SK-N-SH treated with all-trans-retinoic acid at 6 μM for 48 hours (cell line): ENCODE data around the gene SESN3.

Experiments
- ATAC-seq: fragments of 200-7000 bp; cut with Tn5 transposase; 3 replicates; pipeline ENCODE4 v1.9.1; 2020; ENCODE audit warnings: mild to moderate bottlenecking, moderate library complexity
- ARNTL ChIP-seq: fragments of 450-650 bp; formaldehyde crosslinking; IDR thresholded peaks from 2 replicates; pipeline ENCODE4 v1.5.0; 2020; ENCODE audit warnings: low read depth, mild to moderate bottlenecking, moderate library complexity, borderline replicate concordance
- BACH2 ChIP-seq: fragments of 250-450 bp; sonication (Bioruptor Pico); IDR thresholded peaks from 2 replicates; pipeline ENCODE4 v1.9.0; 2021; ENCODE audit warnings: mild to moderate bottlenecking, borderline replicate concordance
- CSDC2 ChIP-seq: fragments of 250-450 bp; sonication (Bioruptor Pico); IDR thresholded peaks from 2 replicates; pipeline ENCODE4 v1.5.0; 2020; ENCODE audit warnings: mild to moderate bottlenecking, moderate library complexity
- ESRRG ChIP-seq: fragments of 250-450 bp; sonication (Bioruptor Pico); IDR thresholded peaks from 2 replicates; pipeline ENCODE4 v1.6.1; 2021; ENCODE audit warnings: mild to moderate bottlenecking
- GLIS3 ChIP-seq: fragments of 250-450 bp; sonication (Bioruptor Pico); IDR thresholded peaks from 2 replicates; pipeline ENCODE4 v1.5.0; 2020; ENCODE audit warnings: mild to moderate bottlenecking, moderate library complexity
- ISL1 ChIP-seq: fragments of 250-450 bp; sonication (Bioruptor Pico); IDR thresholded peaks from 2 replicates; pipeline ENCODE4 v2.1.2; 2022; ENCODE audit warnings: mild to moderate bottlenecking, moderate library complexity
- PPARA ChIP-seq: fragments of 250-450 bp; sonication (Bioruptor Pico); IDR thresholded peaks from 2 replicates; pipeline ENCODE4 v1.5.0; 2020; ENCODE audit warnings: mild to moderate bottlenecking, borderline replicate concordance
- RARB ChIP-seq: fragments of 250-450 bp; sonication (Bioruptor Pico); IDR thresholded peaks from 2 replicates; pipeline ENCODE4 v1.8.0; 2021; ENCODE audit warnings: mild to moderate bottlenecking, moderate library complexity
- SNAI2 ChIP-seq: fragments of 250-450 bp; sonication (Bioruptor Pico); IDR thresholded peaks from 2 replicates; pipeline ENCODE4 v1.5.0; 2020; ENCODE audit warnings: mild to moderate bottlenecking, moderate library complexity
- TCF4 ChIP-seq: fragments of 250-450 bp; sonication (Bioruptor Pico); IDR thresholded peaks from 2 replicates; pipeline ENCODE4 v1.8.0; 2021; ENCODE audit warnings: mild to moderate bottlenecking, moderate library complexity, borderline replicate concordance
- TOX ChIP-seq: fragments of 250-450 bp; sonication (Bioruptor Pico); IDR thresholded peaks from 2 replicates; pipeline ENCODE4 v1.8.0; 2021; ENCODE audit warnings: mild to moderate bottlenecking, moderate library complexity, borderline replicate concordance
- ZC3H10 ChIP-seq: fragments of 250-450 bp; sonication (Bioruptor Pico); IDR thresholded peaks from 2 replicates; pipeline ENCODE4 v1.5.1; 2021; ENCODE audit warnings: mild to moderate bottlenecking, moderate library complexity
- ZFP3 ChIP-seq: fragments of 250-450 bp; sonication (Bioruptor Pico); IDR thresholded peaks from 2 replicates; pipeline ENCODE4 v1.5.0; 2020; ENCODE audit warnings: mild to moderate bottlenecking, moderate library complexity
- ZFP30 ChIP-seq: fragments of 450-650 bp; formaldehyde crosslinking; IDR thresholded peaks from 2 replicates; pipeline ENCODE4 v1.5.0; 2022; ENCODE audit warnings: mild to moderate bottlenecking, moderate library complexity
- ZNF565 ChIP-seq: fragments of 450-650 bp; formaldehyde crosslinking; conservative IDR thresholded peaks from 2 replicates; pipeline ENCODE4 v1.5.0; 2020; ENCODE audit warnings: low read depth, mild to moderate bottlenecking, moderate library complexity
- ZNF70 ChIP-seq: fragments of 450-650 bp; formaldehyde crosslinking; IDR thresholded peaks from 2 replicates; pipeline ENCODE4 v1.5.0; 2020; ENCODE audit warnings: mild to moderate bottlenecking, moderate library complexity
- TF ChIP-seq, protein P1 (sequence below): fragments of 250-450 bp; sonication (Bioruptor Pico); IDR thresholded peaks from 2 replicates; pipeline ENCODE4 v1.8.0; 2020; ENCODE audit warnings: mild to moderate bottlenecking, moderate library complexity, borderline replicate concordance
- TF ChIP-seq, protein P2 (sequence below): fragments of 250-450 bp; sonication (Bioruptor Pico); IDR thresholded peaks from 2 replicates; pipeline ENCODE4 v1.5.1; 2020; ENCODE audit warnings: low read depth, mild to moderate bottlenecking, moderate library complexity
- TF ChIP-seq, protein P3 (sequence below): fragments of 250-450 bp; sonication (Bioruptor Pico); IDR thresholded peaks from 2 replicates; pipeline ENCODE4 v1.8.0; 2021; ENCODE audit warnings: low read depth, mild to moderate bottlenecking, moderate library complexity, borderline replicate concordance
- TF ChIP-seq, protein P4 (sequence below): fragments of 250-450 bp; sonication (Bioruptor Pico); IDR thresholded peaks from 2 replicates; pipeline ENCODE4 v1.5.1; 2021; ENCODE audit warnings: mild to moderate bottlenecking, moderate library complexity
- TF ChIP-seq, protein P5 (sequence below): fragments of 250-450 bp; sonication (Bioruptor Pico); IDR thresholded peaks from 2 replicates; pipeline ENCODE4 v1.5.0; 2020; ENCODE audit warnings: mild to moderate bottlenecking, moderate library complexity

SESN3 gene

DNA sequence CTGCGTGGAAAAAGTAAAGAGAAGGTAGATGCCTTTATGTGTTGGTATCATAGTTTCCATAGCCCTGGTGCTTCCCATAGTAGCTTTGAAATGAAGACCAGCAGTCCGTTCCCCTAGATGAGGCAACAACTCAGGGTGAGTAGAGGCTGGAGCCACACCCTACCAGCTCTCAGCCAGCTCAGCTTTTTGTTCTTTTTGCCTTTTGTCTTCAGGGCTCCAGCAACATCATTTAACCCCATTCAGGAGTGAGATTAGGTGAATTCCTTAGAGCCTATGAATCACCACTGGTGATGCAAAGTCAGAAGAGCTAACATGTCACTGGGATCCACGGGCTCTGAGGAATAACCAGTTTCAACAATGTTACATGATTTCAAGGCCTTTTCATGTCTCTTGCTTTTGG lies 14.0 kb upstream of the SESN3 start (continued):
- no peak for TF ChIP-seq ZFP3 (CRISPR knock-in tag)

DNA sequence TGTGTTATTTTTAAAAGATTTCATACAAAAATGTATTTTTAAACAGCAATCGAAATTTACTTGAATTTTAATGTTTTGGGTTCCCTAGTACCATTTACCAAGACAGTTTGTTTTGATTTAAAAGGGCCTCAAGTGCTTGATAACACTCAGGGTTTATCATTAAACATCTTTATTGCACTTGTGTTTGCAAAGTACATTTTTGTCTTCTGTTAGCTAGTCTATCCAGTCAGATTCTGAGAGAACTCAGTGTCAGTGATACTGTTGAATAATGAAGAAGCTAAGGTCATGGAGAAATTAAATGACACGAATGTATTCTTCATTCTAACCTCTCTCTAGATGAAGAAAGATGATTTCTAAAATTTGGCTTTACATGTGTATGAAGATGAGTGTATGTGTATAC lies 12.7 kb upstream of the SESN3 start:
- TF ChIP-seq TCF4 (no peak), ZFP3 (CRISPR knock-in tag) (no peak), ARNTL (CRISPR knock-in tag) (no peak), ESRRG (CRISPR knock-in tag) (no peak), SNAI2 (CRISPR knock-in tag) (no peak), ZNF70 (CRISPR knock-in tag) (no peak), GLIS3 (CRISPR knock-in tag) (no peak), ISL1 (no peak), BACH2 (no peak), ZC3H10 (no peak), TOX (CRISPR knock-in tag) (no peak), CSDC2 (CRISPR knock-in tag) (no peak), ZNF565 (CRISPR knock-in tag) (no peak), ZFP30 (CRISPR knock-in tag) (no peak), PPARA (CRISPR knock-in tag) (no peak)
- TF ChIP-seq, protein P1, sequence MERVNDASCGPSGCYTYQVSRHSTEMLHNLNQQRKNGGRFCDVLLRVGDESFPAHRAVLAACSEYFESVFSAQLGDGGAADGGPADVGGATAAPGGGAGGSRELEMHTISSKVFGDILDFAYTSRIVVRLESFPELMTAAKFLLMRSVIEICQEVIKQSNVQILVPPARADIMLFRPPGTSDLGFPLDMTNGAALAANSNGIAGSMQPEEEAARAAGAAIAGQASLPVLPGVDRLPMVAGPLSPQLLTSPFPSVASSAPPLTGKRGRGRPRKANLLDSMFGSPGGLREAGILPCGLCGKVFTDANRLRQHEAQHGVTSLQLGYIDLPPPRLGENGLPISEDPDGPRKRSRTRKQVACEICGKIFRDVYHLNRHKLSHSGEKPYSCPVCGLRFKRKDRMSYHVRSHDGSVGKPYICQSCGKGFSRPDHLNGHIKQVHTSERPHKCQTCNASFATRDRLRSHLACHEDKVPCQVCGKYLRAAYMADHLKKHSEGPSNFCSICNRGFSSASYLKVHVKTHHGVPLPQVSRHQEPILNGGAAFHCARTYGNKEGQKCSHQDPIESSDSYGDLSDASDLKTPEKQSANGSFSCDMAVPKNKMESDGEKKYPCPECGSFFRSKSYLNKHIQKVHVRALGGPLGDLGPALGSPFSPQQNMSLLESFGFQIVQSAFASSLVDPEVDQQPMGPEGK (CRISPR knock-in tag), result no peak
- TF ChIP-seq, protein P2, sequence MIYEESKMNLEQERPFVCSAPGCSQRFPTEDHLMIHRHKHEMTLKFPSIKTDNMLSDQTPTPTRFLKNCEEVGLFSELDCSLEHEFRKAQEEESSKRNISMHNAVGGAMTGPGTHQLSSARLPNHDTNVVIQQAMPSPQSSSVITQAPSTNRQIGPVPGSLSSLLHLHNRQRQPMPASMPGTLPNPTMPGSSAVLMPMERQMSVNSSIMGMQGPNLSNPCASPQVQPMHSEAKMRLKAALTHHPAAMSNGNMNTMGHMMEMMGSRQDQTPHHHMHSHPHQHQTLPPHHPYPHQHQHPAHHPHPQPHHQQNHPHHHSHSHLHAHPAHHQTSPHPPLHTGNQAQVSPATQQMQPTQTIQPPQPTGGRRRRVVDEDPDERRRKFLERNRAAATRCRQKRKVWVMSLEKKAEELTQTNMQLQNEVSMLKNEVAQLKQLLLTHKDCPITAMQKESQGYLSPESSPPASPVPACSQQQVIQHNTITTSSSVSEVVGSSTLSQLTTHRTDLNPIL (CRISPR knock-in tag), result no peak
- TF ChIP-seq, protein P3, sequence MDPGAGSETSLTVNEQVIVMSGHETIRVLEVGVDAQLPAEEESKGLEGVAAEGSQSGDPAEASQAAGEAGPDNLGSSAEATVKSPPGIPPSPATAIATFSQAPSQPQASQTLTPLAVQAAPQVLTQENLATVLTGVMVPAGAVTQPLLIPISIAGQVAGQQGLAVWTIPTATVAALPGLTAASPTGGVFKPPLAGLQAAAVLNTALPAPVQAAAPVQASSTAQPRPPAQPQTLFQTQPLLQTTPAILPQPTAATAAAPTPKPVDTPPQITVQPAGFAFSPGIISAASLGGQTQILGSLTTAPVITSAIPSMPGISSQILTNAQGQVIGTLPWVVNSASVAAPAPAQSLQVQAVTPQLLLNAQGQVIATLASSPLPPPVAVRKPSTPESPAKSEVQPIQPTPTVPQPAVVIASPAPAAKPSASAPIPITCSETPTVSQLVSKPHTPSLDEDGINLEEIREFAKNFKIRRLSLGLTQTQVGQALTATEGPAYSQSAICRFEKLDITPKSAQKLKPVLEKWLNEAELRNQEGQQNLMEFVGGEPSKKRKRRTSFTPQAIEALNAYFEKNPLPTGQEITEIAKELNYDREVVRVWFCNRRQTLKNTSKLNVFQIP (CRISPR knock-in tag), result no peak
- TF ChIP-seq, protein P4, sequence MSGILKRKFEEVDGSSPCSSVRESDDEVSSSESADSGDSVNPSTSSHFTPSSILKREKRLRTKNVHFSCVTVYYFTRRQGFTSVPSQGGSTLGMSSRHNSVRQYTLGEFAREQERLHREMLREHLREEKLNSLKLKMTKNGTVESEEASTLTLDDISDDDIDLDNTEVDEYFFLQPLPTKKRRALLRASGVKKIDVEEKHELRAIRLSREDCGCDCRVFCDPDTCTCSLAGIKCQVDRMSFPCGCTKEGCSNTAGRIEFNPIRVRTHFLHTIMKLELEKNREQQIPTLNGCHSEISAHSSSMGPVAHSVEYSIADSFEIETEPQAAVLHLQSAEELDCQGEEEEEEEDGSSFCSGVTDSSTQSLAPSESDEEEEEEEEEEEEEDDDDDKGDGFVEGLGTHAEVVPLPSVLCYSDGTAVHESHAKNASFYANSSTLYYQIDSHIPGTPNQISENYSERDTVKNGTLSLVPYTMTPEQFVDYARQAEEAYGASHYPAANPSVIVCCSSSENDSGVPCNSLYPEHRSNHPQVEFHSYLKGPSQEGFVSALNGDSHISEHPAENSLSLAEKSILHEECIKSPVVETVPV (CRISPR knock-in tag), result no peak
- TF ChIP-seq, protein P5, sequence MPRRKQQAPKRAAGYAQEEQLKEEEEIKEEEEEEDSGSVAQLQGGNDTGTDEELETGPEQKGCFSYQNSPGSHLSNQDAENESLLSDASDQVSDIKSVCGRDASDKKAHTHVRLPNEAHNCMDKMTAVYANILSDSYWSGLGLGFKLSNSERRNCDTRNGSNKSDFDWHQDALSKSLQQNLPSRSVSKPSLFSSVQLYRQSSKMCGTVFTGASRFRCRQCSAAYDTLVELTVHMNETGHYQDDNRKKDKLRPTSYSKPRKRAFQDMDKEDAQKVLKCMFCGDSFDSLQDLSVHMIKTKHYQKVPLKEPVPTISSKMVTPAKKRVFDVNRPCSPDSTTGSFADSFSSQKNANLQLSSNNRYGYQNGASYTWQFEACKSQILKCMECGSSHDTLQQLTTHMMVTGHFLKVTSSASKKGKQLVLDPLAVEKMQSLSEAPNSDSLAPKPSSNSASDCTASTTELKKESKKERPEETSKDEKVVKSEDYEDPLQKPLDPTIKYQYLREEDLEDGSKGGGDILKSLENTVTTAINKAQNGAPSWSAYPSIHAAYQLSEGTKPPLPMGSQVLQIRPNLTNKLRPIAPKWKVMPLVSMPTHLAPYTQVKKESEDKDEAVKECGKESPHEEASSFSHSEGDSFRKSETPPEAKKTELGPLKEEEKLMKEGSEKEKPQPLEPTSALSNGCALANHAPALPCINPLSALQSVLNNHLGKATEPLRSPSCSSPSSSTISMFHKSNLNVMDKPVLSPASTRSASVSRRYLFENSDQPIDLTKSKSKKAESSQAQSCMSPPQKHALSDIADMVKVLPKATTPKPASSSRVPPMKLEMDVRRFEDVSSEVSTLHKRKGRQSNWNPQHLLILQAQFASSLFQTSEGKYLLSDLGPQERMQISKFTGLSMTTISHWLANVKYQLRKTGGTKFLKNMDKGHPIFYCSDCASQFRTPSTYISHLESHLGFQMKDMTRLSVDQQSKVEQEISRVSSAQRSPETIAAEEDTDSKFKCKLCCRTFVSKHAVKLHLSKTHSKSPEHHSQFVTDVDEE (CRISPR knock-in tag), result no peak
- ATAC-seq, result no peak

DNA sequence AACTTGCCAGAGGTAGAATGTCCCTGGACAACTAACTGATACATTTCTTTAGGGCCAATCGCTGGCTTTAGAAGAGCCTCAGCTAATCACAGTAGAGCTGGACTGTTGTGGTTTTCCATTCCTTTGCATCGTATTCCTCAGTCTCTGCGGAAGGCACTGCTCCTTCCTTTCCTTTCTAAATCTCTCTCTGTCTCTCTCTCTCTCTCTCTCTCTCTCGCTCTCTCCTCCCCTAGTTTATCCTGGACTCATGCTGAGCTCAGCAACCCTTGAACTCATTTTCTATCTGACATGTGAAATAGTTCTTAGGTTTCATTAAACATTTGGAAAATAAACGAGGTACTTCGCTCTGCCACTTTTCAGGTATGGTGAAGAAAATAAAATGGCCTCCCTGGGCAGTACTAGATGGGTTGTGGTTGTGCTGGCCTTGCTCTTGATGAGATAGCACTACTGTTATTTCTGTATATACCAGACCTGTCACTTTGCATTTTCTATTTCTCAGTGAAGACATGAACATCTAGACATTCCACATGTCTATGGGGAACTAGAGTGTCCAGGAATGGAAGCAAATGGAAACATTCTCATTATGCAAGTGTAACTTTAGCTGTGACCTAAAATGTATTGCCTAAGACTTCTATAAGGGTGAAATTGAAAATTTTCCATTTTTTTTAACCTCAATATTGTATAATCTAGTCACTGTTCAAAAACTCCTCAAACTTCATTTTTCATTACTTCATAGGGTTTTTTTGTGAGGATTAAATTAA lies 12.0 kb upstream of the SESN3 start:
- ATAC-seq, result no peak
- no peak for TF ChIP-seq RARB (CRISPR knock-in tag)
- no peak for TF ChIP-seq ZNF565 (CRISPR knock-in tag)
